ENCODE results near the gene KPTN.

Gene KPTN

DNA sequence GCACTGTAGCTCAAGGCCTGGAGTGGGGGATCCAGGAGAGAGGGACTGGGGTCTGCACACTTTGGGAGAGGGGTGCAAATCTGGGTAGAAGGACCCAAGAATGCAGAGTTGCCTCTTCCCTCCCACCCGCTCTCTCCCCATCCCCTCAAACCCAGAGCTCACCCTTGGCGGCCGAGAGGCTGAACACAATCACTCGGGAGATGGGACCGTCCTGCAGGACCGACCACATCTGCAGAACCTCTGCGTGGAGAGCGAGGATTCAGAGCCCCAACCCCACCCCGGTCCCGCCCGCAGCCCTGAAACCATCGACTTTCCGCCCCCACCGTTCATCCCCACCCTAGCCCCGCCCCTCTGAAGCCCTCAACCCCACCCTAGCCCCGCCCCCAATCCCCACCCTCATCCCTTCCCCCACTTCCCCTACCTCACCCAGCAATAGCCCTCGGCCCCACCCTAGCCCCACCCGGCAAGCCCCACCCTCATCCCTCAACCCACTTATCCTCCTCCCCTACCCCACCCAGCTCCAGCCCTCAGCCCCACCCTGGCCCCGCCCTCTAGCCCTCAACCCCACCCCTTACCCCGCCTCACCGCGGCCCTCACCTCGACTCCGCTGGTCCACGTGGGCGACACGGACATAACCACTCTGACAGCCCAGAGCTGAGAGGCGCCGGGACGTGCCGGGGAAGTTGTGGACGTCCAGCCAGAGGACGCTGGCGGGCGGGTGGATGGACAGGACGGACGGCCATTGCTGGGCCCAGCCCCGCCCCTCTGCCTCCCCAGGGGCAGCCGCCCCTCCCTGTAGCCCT, 4.1 kb downstream of the KPTN start:
- DNase-seq (ENCODE audit: low read depth, low spot score), result peak; percentile 13
- in situ Hi-C loops (cut with HindIII; ENCODE audit: low sequenced_read_pairs), result no loop called here
- H3K4me3 ChIP-seq (ENCODE audit: low read depth, low read length), result peak overlapping the region; percentile 13
- TF ChIP-seq, protein P1, sequence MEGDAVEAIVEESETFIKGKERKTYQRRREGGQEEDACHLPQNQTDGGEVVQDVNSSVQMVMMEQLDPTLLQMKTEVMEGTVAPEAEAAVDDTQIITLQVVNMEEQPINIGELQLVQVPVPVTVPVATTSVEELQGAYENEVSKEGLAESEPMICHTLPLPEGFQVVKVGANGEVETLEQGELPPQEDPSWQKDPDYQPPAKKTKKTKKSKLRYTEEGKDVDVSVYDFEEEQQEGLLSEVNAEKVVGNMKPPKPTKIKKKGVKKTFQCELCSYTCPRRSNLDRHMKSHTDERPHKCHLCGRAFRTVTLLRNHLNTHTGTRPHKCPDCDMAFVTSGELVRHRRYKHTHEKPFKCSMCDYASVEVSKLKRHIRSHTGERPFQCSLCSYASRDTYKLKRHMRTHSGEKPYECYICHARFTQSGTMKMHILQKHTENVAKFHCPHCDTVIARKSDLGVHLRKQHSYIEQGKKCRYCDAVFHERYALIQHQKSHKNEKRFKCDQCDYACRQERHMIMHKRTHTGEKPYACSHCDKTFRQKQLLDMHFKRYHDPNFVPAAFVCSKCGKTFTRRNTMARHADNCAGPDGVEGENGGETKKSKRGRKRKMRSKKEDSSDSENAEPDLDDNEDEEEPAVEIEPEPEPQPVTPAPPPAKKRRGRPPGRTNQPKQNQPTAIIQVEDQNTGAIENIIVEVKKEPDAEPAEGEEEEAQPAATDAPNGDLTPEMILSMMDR (IDR thresholded peaks at IDR 0.05; ENCODE audit: low read depth, low read length), result no peak

DNA sequence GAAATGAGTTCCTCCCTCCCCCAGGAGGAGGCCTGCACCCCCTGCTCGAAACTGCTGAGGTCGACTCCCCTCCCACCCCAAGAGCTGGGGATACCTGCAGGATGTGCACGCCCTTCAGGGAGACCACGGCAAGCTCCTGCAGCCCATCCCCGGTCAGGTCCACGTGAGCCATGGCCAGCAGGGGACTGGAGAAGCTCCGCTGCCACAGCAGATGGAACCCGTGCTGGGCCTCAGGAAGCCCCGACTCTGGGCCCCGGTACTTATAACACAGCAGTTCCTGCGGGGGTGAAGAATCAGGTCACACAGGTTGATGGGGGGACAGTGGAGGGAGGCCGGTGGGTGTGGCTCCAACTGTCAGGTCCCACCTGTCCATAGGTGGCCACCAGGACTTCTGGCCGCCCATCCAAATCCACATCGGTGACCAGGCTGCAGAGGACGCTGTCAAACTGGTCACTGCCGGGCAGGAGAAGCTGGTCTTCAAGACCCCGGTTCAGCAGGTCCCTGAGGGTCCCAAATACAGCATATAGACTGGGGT, 7.5 kb downstream of the KPTN start:
- DNase-seq (ENCODE audit: low read depth, low spot score), result no peak
- TF ChIP-seq, protein P1 (IDR thresholded peaks at IDR 0.05; ENCODE audit: low read depth, low read length), result no peak
- no peak overlapping the region for H3K4me3 ChIP-seq (ENCODE audit: low read depth, low read length)
- in situ Hi-C loops (cut with HindIII; ENCODE audit: low sequenced_read_pairs), result no loop called here

DNA sequence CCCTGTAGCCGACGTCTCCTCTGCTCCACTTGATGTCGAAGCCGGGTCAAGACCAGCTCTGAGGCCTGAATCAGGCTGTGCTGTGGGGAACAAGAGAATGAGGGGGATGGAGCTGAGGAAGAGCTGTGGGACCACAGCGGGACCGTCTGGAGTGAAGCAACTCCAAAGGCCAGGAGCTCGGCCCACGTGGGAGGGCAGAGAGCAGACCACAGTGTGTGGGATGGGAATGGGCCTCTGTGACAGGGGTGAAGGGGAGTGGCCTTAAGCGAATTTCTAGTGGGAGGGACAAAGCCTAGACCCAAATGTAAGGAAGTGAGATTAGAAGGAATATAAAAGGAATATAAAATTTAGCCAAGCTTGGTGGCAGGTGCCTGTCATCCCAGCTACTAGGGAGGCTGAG, 8.6 kb downstream of the KPTN start:
- TF ChIP-seq, protein P1 (IDR thresholded peaks at IDR 0.05; ENCODE audit: low read depth, low read length), result no peak
- in situ Hi-C loops (cut with HindIII; ENCODE audit: low sequenced_read_pairs), result no loop called here
- H3K4me3 ChIP-seq (ENCODE audit: low read depth, low read length), result no peak overlapping the region
- DNase-seq (ENCODE audit: low read depth, low spot score), result no peak

DNA sequence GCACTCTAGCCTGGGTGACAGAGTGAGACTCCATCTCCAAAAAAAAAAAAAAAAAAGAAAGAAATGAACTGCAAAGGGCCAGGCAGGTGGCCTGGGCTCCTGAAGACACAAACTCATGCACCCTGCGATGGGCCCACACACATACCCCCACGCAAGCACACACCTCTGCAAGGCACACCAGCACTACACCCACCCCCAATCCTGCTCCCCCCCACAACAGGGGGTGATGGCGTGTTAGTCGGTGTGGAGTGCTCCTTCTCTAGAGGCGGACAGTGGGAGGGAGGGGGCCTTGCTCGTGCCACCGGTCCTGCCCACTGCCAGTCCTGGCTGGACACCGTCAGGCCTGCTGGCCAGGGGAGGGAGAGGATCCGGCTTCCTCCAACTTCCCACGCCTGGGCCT, 10.7 kb downstream of the KPTN start:
- DNase-seq (ENCODE audit: low read depth, low spot score), result no peak
- TF ChIP-seq, protein P1 (IDR thresholded peaks at IDR 0.05; ENCODE audit: low read depth, low read length), result no peak
- in situ Hi-C loops (cut with HindIII; ENCODE audit: low sequenced_read_pairs), result no loop called here
- no peak overlapping the region for H3K4me3 ChIP-seq (ENCODE audit: low read depth, low read length)

DNA sequence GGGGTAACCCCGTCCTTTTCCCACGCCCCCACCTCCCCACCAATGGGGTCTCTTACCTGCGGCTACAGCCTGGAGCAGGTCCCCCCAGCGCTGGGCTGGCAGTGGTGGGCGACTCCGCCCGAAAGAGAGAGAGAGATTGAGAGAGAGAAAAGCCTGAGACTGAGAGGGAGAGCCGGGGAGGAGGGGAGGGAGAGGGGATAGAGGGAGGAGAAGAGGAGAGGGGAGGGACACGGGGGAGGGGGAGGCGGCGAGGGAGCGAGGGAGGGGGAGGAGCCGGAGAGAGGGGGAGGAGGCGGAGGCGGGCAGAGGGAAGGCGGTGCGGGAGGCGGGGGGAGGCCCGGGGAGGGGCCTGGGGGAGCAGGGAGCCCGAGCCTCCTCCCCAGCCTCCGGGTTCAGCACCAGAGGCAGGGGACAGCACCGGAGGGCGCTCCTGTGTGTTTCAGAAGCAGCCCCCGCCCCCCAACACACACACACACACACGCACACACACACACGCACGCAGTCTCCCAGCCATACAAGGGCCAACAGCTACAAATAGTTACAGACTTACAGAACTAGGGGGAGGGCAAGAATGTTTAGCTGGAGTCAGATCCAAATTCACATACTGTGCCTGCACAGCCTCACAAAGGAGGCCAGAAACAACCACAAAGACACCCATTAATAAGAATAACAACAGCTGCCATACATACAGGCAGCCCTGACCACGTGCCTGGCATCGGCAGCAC, 12.1 kb downstream of the KPTN start, which contains the start of gene SLC8A2:
SLC8A2 (minus strand) TSS at position 161 of the 725 bp plus-strand sequence. CDS start 5,490 bp downstream, outside the sequence.
- no peak within 1 kb of the TSS for H3K4me3 ChIP-seq (ENCODE audit: low read depth, low read length)
- in situ Hi-C loops (cut with HindIII; ENCODE audit: low sequenced_read_pairs), result no loop called here
- TF ChIP-seq, protein P1 (IDR thresholded peaks at IDR 0.05; ENCODE audit: low read depth, low read length), result no peak
- peak; percentile 77 for DNase-seq (ENCODE audit: low read depth, low spot score)

DNA sequence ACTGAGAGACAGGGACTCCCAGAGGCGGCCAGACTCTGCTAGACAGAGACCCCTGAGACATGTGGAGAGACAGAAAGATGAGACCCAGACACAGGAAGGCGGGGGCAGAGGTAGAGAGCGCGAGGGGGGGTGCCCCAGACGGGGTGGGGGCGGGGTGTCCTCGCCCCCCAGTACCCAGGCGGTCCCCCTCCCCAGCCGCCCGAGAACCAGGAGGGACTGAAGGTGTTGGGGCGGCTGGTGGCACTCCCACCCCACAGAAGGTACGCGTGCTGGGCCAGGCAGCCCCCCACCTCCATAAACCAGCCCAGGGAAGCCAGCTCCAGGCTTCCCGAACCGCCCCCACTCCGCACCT, 12.7 kb downstream of the KPTN start:
- DNase-seq (ENCODE audit: low read depth, low spot score), result no peak
- no peak overlapping the region for H3K4me3 ChIP-seq (ENCODE audit: low read depth, low read length)
- in situ Hi-C loops (cut with HindIII; ENCODE audit: low sequenced_read_pairs), result no loop called here
- TF ChIP-seq, protein P1 (IDR thresholded peaks at IDR 0.05; ENCODE audit: low read depth, low read length), result no peak

All from astrocyte of the spinal cord (primary cell).